Mucosa of descending colon (tissue), 3 donors: ENCODE measurements around the gene GPR162. TPM values are rescaled to one million over a fixed set of nuclear protein-coding genes. Genes with fewer than 3 reads are reported as not detected.

Source experiments
- ATAC-seq: fragments of 200-7000 bp; cut with Tn5 transposase; one replicate; pipeline ENCODE4 v1.9.1; 2020; ENCODE audit warnings: mild to moderate bottlenecking, moderate library complexity
- DNase-seq, 3 donors: peaks; one replicate each; pipeline ENCODE4 v3.0.0-alpha.2; 2020
- H3K36me3 ChIP-seq: fragments of 200-600 bp; one replicate; pipeline ENCODE4 v1.8.0; 2021; ENCODE audit warnings: low read depth, mild to moderate bottlenecking
- H3K4me1 ChIP-seq: fragments of 200-600 bp; one replicate; pipeline ENCODE4 v1.8.0; 2021; ENCODE audit warnings: low read depth, mild to moderate bottlenecking
- H3K4me3 ChIP-seq: fragments of 200-600 bp; one replicate; pipeline ENCODE4 v1.8.0; 2021; ENCODE audit warnings: mild to moderate bottlenecking
- H3K9me3 ChIP-seq: fragments of 200-600 bp; one replicate; pipeline ENCODE4 v1.8.0; 2021; ENCODE audit warnings: mild to moderate bottlenecking
- intact Hi-C, 2 donors: fragments of 100-400 bp; cut with DNase I in 1 of 2; cut with micrococcal nuclease in 1 of 2; formaldehyde crosslinking; loops; one replicate each; pipeline versions ENCODE4 v1.11.0 to v1.11.1; 2022; cut with DNase I, micrococcal nuclease
- total RNA-seq, 3 donors: library from RNA; stranded (reverse); fragmentation: NEBNext Ultra II Directional in 2 of 3; extraction: Animal tissue kit (Norgen Biotek cat#: 25700) in 2 of 3; gene quantifications; one replicate each; pipeline versions ENCODE4 v1.2.1 to v1.2.4, GENCODE V29; 2021 to 2023
- TF ChIP-seq, protein P1 (sequence below): fragments of 200-600 bp; IDR thresholded peaks from one replicate; pipeline ENCODE4 v1.8.0; 2022; ENCODE audit warnings: antibody characterized with exemption, mild to moderate bottlenecking
- donor health status: DM: no; HTN: no; CAD: no; lungs with moderate emphysema.
- donor health status: DM: no; HTN: no; CAD: no.
- donor health status: DM: no; HTN: yes; CAD: no.

Gene GPR162
- total RNA-seq, 3 donors from 2014 or later: 1.7 to 18.6 (median 3.1) TPM

DNA sequence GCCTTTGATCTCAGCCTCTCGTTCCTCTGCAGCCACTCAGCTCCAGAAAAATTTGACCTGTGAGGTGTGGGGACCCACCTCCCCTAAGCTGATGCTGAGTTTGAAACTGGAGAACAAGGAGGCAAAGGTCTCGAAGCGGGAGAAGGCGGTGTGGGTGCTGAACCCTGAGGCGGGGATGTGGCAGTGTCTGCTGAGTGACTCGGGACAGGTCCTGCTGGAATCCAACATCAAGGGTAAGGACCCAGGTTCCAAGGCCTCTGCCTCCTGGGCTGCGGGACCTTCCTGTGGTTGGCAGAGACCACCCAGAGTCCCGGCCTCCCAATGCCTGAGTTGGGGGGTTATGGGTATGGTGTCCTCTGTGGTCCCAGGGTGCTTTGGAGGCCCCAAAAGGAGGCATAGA is 4.5 kb upstream of the GPR162 start:
- ATAC-seq (no peak), DNase-seq (no peak)
- intact Hi-C loops: no loop called here
- Histone ChIP-seq H3K4me1 (no peaks in the 10 kb centered on the region), H3K4me3 (no peak overlapping the region), H3K36me3 (no peaks in the 10 kb centered on the region), H3K9me3 (no peaks in the 10 kb centered on the region)
- TF ChIP-seq, protein P1, sequence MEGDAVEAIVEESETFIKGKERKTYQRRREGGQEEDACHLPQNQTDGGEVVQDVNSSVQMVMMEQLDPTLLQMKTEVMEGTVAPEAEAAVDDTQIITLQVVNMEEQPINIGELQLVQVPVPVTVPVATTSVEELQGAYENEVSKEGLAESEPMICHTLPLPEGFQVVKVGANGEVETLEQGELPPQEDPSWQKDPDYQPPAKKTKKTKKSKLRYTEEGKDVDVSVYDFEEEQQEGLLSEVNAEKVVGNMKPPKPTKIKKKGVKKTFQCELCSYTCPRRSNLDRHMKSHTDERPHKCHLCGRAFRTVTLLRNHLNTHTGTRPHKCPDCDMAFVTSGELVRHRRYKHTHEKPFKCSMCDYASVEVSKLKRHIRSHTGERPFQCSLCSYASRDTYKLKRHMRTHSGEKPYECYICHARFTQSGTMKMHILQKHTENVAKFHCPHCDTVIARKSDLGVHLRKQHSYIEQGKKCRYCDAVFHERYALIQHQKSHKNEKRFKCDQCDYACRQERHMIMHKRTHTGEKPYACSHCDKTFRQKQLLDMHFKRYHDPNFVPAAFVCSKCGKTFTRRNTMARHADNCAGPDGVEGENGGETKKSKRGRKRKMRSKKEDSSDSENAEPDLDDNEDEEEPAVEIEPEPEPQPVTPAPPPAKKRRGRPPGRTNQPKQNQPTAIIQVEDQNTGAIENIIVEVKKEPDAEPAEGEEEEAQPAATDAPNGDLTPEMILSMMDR: no peak

GRCh38 chr12:6817662-6818157 is 3.9 kb upstream of the GPR162 start:
- Histone ChIP-seq H3K9me3 (no peaks in the 10 kb centered on the region), H3K4me1 (no peaks in the 10 kb centered on the region), H3K36me3 (no peaks in the 10 kb centered on the region), H3K4me3 (no peak overlapping the region)
- no peak for DNase-seq
- TF ChIP-seq, protein P1: no peak
- no peak for ATAC-seq
- intact Hi-C loops: no loop called here

- ATAC-seq (no peak), DNase-seq (no peak)
- no peak overlapping the region for H3K4me3 ChIP-seq
- TF ChIP-seq, protein P1: no peak
- intact Hi-C loops: no loop called here
- no peaks in the 10 kb centered on the region for H3K36me3 ChIP-seq
- H3K4me1 ChIP-seq: no peaks in the 10 kb centered on the region
- no peaks in the 10 kb centered on the region for H3K9me3 ChIP-seq
Measured at GRCh38 chr12:6818222-6818621, 3.4 kb upstream of the GPR162 start.

- TF ChIP-seq, protein P1: no peak
- intact Hi-C loops: no loop called here
- Histone ChIP-seq H3K4me3 (no peak overlapping the region), H3K36me3 (no peaks in the 10 kb centered on the region), H3K9me3 (no peaks in the 10 kb centered on the region), H3K4me1 (no peaks in the 10 kb centered on the region)
- DNase-seq (no peak), ATAC-seq (no peak)
Measured at GRCh38 chr12:6818645-6819044, 3.0 kb upstream of the GPR162 start.

DNA sequence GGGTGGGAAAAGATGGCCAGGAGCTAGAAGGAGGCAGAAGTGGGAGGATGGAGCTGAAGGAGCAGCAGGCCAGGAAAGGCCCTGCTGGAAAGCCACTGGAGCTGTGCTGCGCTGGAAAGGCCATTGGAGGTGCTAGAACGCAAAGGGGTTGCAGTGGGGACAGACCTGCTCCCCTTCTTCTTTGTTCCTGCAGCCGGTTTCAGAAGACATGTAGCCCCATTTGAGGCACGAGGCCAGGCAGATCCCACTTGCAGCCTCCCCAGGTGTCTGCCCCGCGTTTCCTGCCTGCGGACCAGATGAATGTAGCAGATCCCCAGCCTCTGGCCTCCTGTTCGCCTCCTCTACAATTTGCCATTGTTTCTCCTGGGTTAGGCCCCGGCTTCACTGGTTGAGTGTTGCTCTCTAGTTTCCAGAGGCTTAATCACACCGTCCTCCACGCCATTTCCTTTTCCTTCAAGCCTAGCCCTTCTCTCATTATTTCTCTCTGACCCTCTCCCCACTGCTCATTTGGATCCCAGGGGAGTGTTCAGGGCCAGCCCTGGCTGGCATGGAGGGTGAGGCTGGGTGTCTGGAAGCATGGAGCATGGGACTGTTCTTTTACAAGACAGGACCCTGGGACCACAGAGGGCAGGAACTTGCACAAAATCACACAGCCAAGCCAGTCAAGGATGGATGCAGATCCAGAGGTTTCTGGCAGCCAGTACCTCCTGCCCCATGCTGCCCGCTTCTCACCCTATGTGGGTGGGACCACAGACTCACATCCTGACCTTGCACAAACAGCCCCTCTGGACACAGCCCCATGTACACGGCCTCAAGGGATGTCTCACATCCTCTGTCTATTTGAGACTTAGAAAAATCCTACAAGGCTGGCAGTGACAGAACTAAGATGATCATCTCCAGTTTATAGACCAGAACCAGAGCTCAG is 2.3 kb upstream of the GPR162 start:
- TF ChIP-seq, protein P1: no peak
- no peak for ATAC-seq
- no peaks in the 10 kb centered on the region for H3K9me3 ChIP-seq
- H3K4me1 ChIP-seq: no peaks in the 10 kb centered on the region
- H3K4me3 ChIP-seq: no peak overlapping the region
- intact Hi-C loops: loop anchor here in 1 of 2 donors (10.0 kb wide), 1 partner anchor 85 kb away; no protein-coding TSS in a partner anchor
- H3K36me3 ChIP-seq: no peaks in the 10 kb centered on the region
- DNase-seq: no peak
